Endothelial cell of umbilical vein (primary cell): ENCODE measurements around the gene AVPR2. TPM values are rescaled to one million over a fixed set of nuclear protein-coding genes. Genes with fewer than 3 reads are reported as not detected.
A peak's percentile ranks its signal among the peaks of the same experiment; 100 is the strongest.

Experiments
- BruUV-seq: library from RNA; stranded (reverse); fragments of 400-500 nt; replicated peaks from 2 replicates; lab custom pipeline; 2021; lab: Mats Ljungman, UMichigan
- CTCF ChIA-PET: fragments of 300-600, 350-600 bp; sonication (Branson Sonifier 250); formaldehyde crosslinking; loops from one replicate; lab custom pipeline; 2021; ENCODE audit warnings: antibody characterized with exemption, inconsistent platforms; lab: Charles Lee
- POLR2A ChIA-PET: fragments of 300-600, 350-600 bp; sonication (Branson Sonifier 250); formaldehyde crosslinking; loops from one replicate; lab custom pipeline; 2021; ENCODE audit warnings: antibody characterized with exemption, inconsistent platforms; lab: Charles Lee
- DNase-seq: peaks from one replicate; pipeline ENCODE4 v3.0.0-alpha.2; 2011; ENCODE audit warnings: low read depth, low spot score
- FAIRE-seq: peaks from 2 replicates; lab custom pipeline; 2011; peaks lifted over from hg19 to GRCh38; lab: Jason Lieb, UNC
- H2AFZ ChIP-seq: 2 replicates; pipeline ENCODE4 v1.6.0; 2012; ENCODE audit warnings: low read depth, low read length, control low read depth, inconsistent platforms
- H3K27ac ChIP-seq: 2 replicates; pipeline ENCODE4 v1.5.1; 2011; ENCODE audit warnings: low read depth, mild to moderate bottlenecking, control low read depth, low read length, moderate library complexity; ENCODE audit not compliant: insufficient read depth
- H3K27me3 ChIP-seq, 2 experiments: 2 replicates each; pipeline versions ENCODE4 v1.6.0 to v1.6.1; 2011; ENCODE audit warnings: low read length in 2 of 2, mixed read lengths in 1 of 2; ENCODE audit not compliant: control insufficient read depth in 2 of 2, insufficient read depth in 2 of 2
- H3K36me3 ChIP-seq, 2 experiments: 2 replicates in 1 of 2; 3 replicates in 1 of 2; pipeline ENCODE4 v1.5.1; 2011; ENCODE audit warnings: low read length in 2 of 2, mild to moderate bottlenecking in 1 of 2, moderate library complexity in 1 of 2; ENCODE audit not compliant: control insufficient read depth in 2 of 2, insufficient read depth in 2 of 2; ENCODE audit errors: extremely low read depth in 1 of 2
- H3K4me1 ChIP-seq: 3 replicates; pipeline ENCODE4 v1.5.1; 2011; ENCODE audit warnings: mild to moderate bottlenecking, low read length; ENCODE audit not compliant: control insufficient read depth, insufficient read depth; ENCODE audit errors: extremely low read depth
- H3K4me2 ChIP-seq: 2 replicates; pipeline ENCODE4 v1.6.1; 2011; ENCODE audit warnings: low read length, control low read depth, mixed read lengths; ENCODE audit not compliant: insufficient read depth
- H3K4me3 ChIP-seq, 3 experiments: fragments of 200-600 bp in 1 of 3; sonication (generic), shearing (Covaris generic) in 1 of 3; replicated peaks in 1 of 3; 2 replicates each; pipeline ENCODE4 v1.5.1; 2011 to 2016; ENCODE audit warnings: control low read depth in 3 of 3, low read length in 3 of 3, mild to moderate bottlenecking in 2 of 3, inconsistent platforms in 1 of 3, low read depth in 1 of 3, moderate library complexity in 1 of 3; ENCODE audit not compliant: insufficient read depth in 1 of 3
- H3K79me2 ChIP-seq: 2 replicates; pipeline ENCODE4 v1.6.0; 2012; ENCODE audit warnings: low read length, inconsistent platforms; ENCODE audit not compliant: control insufficient read depth, insufficient read depth
- H3K9ac ChIP-seq: replicated peaks from 2 replicates; pipeline ENCODE3; 2011; ENCODE audit warnings: low read length, control low read depth; ENCODE audit not compliant: insufficient read depth; ENCODE audit errors: extremely low read depth
- H3K9me1 ChIP-seq: replicated peaks from 3 replicates; pipeline ENCODE4 v1.6.0; 2011; ENCODE audit warnings: mild to moderate bottlenecking, low read length; ENCODE audit not compliant: control insufficient read depth, insufficient read depth; ENCODE audit errors: extremely low read depth
- H3K9me3 ChIP-seq: replicated peaks from 2 replicates; pipeline ENCODE4 v1.5.1; 2012; ENCODE audit warnings: low read length, inconsistent platforms; ENCODE audit not compliant: control insufficient read depth, insufficient read depth
- H4K20me1 ChIP-seq: replicated peaks from 2 replicates; pipeline ENCODE3; 2011; ENCODE audit warnings: mild to moderate bottlenecking, low read length; ENCODE audit not compliant: control insufficient read depth, insufficient read depth; ENCODE audit errors: extremely low read depth
- EZH2 ChIP-seq: IDR thresholded peaks from 2 replicates; pipeline ENCODE4 v1.6.1; 2012; ENCODE audit warnings: borderline replicate concordance, low read depth, mild to moderate bottlenecking, moderate library complexity, low read length, inconsistent platforms; ENCODE audit not compliant: severe bottlenecking
- FOS ChIP-seq: IDR thresholded peaks from 2 replicates; pipeline ENCODE4 v1.6.1; 2011; ENCODE audit warnings: mild to moderate bottlenecking, low read length, moderate library complexity, borderline replicate concordance; ENCODE audit not compliant: insufficient read depth
- GATA2 ChIP-seq: IDR thresholded peaks from 2 replicates; pipeline ENCODE4 v1.7.0; 2011; ENCODE audit warnings: low read depth, mild to moderate bottlenecking, moderate library complexity, mixed read lengths, low read length; ENCODE audit not compliant: insufficient read length, insufficient read depth
- JUN ChIP-seq: IDR thresholded peaks from 2 replicates; pipeline ENCODE4 v1.6.1; 2011; ENCODE audit warnings: borderline replicate concordance, low read depth; ENCODE audit not compliant: insufficient read length, insufficient read depth
- MYC ChIP-seq: IDR thresholded peaks from one replicate; pipeline ENCODE4 v1.6.1; 2011; ENCODE audit warnings: mild to moderate bottlenecking, low read depth, low read length
- POLR2A ChIP-seq: IDR thresholded peaks from 2 replicates; pipeline ENCODE4 v1.6.1; 2012; ENCODE audit warnings: low read depth, mild to moderate bottlenecking, control low read depth, low read length
- POLR2AphosphoS5 ChIP-seq: IDR thresholded peaks from 2 replicates; pipeline ENCODE4 v1.6.1; 2012; ENCODE audit warnings: low read depth, mild to moderate bottlenecking, control low read depth, low read length, moderate library complexity; ENCODE audit not compliant: insufficient read depth
- dilution Hi-C: fragments of 300-500 bp; cut with MboI; formaldehyde crosslinking; loops from one replicate; pipeline ENCODE4 v1.15.0; 2019; ENCODE audit warnings: low sequenced_read_pairs; ENCODE audit not compliant: extremely low pct_ligation_motif_present
- intact Hi-C: fragments of 100-400 bp; cut with micrococcal nuclease; formaldehyde crosslinking; loops from one replicate; pipeline ENCODE4 v1.10.0; 2022
- polyA plus RNA-seq, 4 experiments: library from polyadenylated mRNA; depleted of rRNA in 3 of 4; stranded (reverse) in 3 of 4; unstranded in 1 of 4; fragments of >200 nt; gene quantifications; 2 replicates each; pipeline versions ENCODE4 v1.2.1 to v1.2.3, GENCODE V29; 2011 to 2012; ENCODE audit warnings: missing spikeins in 1 of 4
- total RNA-seq: library from RNA; stranded (reverse); gene quantifications from 2 replicates; pipeline ENCODE4 v1.2.3, GENCODE V29; 2021
- TF ChIP-seq, protein P1 (sequence below), 2 donors: IDR thresholded peaks; 1 replicate in 1 of 2; 2 replicates in 1 of 2; pipeline ENCODE4 v1.5.1; 2011; ENCODE audit warnings: low read length in 2 of 2, mild to moderate bottlenecking in 2 of 2, moderate library complexity in 2 of 2, control low read depth in 1 of 2, inconsistent platforms in 1 of 2, low read depth in 1 of 2; ENCODE audit not compliant: insufficient read depth in 1 of 2; ENCODE audit errors: extremely low read depth in 1 of 2
- TF ChIP-seq, protein P2 (sequence below): IDR thresholded peaks from 2 replicates; pipeline ENCODE4 v1.6.1; 2011; ENCODE audit not compliant: insufficient read depth, insufficient read length

AVPR2 gene
- total and polyA plus RNA-seq, 2 donors (not counting 3 experiments of a cell fraction or from before 2014, with no cell fraction given) = not detected

DNA sequence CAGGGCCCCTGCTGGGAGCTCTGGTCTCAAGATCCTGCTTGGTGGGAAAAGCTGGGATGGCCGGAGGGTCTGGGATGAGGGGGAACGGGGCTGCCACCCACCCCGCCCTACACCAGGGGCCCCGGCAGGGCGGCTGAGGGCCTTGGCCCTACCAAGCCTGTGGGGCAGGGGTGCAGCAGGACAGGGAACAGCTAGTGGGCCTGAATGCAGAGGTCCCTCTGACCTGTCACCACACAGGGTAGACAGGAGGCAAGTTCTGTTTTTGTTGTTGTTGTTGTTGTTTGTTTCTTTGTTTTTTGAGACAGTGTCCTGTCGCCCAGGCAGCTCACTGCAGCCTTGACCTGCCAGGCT, 40.3 kb downstream of the AVPR2 start:
- dilution Hi-C loops = no loop called here
- no peaks in the 10 kb centered on the region for H3K9me1 ChIP-seq
- no TSS peak for BruUV-seq
- no peak overlapping the region for H2AFZ ChIP-seq
- TF ChIP-seq MYC = no peak
- no peak for TF ChIP-seq JUN
- no peak for TF ChIP-seq GATA2
- no peaks in the 10 kb centered on the region for H3K36me3 ChIP-seq
- no peaks in the 10 kb centered on the region for H3K9me3 ChIP-seq
- intact Hi-C loops = no loop called here
- ChIA-PET POLR2A (interaction anchor here (0.7 to 1.1 kb wide), 2 partner anchors 9 to 218 kb away, joined by 6 read pairs; no protein-coding TSS in a partner anchor), CTCF (interaction anchor here (1.1 to 9.4 kb wide), 3 partner anchors 8 to 69 kb away, joined by 3 to 253 read pairs (median 4); partner anchors contain the start of gene ARHGAP4)
- FAIRE-seq (no peak), DNase-seq (no peak)
- no peaks in the 10 kb centered on the region for H4K20me1 ChIP-seq
- no peak overlapping the region for H3K9ac ChIP-seq
- no peak overlapping the region for H3K27ac ChIP-seq
- H3K4me1 ChIP-seq = peaks cover 24% of the 10 kb centered on the region
- H3K4me2 ChIP-seq = no peak overlapping the region
- H3K27me3 ChIP-seq = no peaks in the 10 kb centered on the region
- no peaks in the 10 kb centered on the region for H3K79me2 ChIP-seq
- no peak overlapping the region for H3K4me3 ChIP-seq

DNA sequence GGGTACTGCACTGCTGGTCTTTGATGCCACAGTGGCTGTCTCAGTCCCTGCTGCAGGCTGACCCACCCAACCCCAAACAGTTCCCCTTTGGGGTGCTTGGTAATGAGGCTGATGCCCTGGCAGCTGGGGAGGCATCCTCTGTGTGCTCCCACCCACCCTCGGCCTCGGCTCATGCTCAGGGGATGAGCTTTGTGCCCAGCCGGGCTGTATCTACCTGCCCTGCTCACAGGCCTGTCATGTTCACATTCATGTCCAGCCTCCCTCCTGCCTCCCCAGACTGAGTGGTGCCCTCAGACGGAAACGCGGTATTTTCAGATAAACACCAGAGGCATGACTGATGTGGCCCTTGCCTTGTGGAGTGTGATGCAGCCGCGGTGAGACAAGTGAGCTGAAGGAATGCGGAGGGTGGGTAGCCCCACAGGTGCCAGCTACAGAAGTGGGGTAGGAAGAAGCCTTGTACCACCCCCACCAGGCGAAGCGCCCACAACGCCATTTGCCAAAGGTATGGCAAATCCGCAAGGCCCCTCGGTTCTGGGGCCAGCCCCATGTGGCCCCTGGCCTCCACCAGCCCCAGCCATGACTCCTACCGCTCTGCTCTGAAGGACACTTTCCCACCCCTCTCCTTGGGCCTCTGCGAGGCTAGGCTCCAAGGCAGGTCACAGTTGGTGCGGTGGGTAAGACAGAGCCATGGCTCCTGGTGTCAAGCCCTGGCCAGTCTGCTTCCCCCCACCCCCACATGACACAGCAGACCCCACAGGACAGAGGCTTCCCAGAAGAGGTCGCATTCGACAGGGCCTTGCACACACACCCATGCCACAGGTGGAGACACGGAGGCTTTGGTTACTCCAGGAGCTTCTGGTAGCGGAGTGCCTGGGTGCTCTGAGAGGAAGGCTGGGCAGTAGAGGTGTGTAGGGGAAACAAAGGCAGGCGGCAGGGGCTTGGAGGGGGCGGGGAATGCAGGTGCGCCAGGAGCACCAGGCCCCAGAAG, 41.8 kb downstream of the AVPR2 start:
- H3K4me1 ChIP-seq = peaks cover 32% of the 10 kb centered on the region
- dilution Hi-C loops = no loop called here
- H3K9me3 ChIP-seq = no peaks in the 10 kb centered on the region
- no peak overlapping the region for H3K4me2 ChIP-seq
- no peaks in the 10 kb centered on the region for H3K9me1 ChIP-seq
- BruUV-seq = no TSS peak
- no peak overlapping the region for H2AFZ ChIP-seq
- ChIA-PET CTCF (interaction anchor here (0.9 to 9.4 kb wide), 11 partner anchors 10 to 187 kb away, joined by 3 to 253 read pairs (median 6); partner anchors contain the start of genes ARHGAP4, IDH3G, PLXNB3 and SRPK3), POLR2A (no interaction called here)
- H3K4me3 ChIP-seq = no peak overlapping the region
- H3K27ac ChIP-seq = no peak overlapping the region
- H3K79me2 ChIP-seq = peaks cover 2% of the 10 kb centered on the region
- no peaks in the 10 kb centered on the region for H3K27me3 ChIP-seq
- H3K36me3 ChIP-seq = peaks cover 6 to 8% of the 10 kb centered on the region in 2 experiments
- DNase-seq (no peak), FAIRE-seq (peak; percentile 24)
- TF ChIP-seq POLR2AphosphoS5 = no peak
- TF ChIP-seq EZH2 = no peak
- TF ChIP-seq MYC = no peak
- no peak for TF ChIP-seq FOS
- TF ChIP-seq GATA2 = no peak
- no peak for TF ChIP-seq JUN
- TF ChIP-seq, protein P1, sequence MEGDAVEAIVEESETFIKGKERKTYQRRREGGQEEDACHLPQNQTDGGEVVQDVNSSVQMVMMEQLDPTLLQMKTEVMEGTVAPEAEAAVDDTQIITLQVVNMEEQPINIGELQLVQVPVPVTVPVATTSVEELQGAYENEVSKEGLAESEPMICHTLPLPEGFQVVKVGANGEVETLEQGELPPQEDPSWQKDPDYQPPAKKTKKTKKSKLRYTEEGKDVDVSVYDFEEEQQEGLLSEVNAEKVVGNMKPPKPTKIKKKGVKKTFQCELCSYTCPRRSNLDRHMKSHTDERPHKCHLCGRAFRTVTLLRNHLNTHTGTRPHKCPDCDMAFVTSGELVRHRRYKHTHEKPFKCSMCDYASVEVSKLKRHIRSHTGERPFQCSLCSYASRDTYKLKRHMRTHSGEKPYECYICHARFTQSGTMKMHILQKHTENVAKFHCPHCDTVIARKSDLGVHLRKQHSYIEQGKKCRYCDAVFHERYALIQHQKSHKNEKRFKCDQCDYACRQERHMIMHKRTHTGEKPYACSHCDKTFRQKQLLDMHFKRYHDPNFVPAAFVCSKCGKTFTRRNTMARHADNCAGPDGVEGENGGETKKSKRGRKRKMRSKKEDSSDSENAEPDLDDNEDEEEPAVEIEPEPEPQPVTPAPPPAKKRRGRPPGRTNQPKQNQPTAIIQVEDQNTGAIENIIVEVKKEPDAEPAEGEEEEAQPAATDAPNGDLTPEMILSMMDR (IDR thresholded peaks at IDR 0.05; ENCODE audit: extremely low read depth in 1 of 2, insufficient read depth in 1 of 2, low read depth in 1 of 2, low read length in 2 of 2) = no peak
- TF ChIP-seq POLR2A = no peak
- TF ChIP-seq, protein P2, sequence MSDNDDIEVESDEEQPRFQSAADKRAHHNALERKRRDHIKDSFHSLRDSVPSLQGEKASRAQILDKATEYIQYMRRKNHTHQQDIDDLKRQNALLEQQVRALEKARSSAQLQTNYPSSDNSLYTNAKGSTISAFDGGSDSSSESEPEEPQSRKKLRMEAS = no peak
- no peaks in the 10 kb centered on the region for H4K20me1 ChIP-seq
- intact Hi-C loops = no loop called here
- no peak overlapping the region for H3K9ac ChIP-seq
